ENCODE results near the gene PRMT1.

The PRMT1 gene

GRCh38 chr19:49641688-49642491, 35.2 kb upstream of the PRMT1 start, which contains the start of gene SCAF1:
TSS of gene SCAF1 (plus strand) at chr19:49642209. CDS start at chr19:49645027, 2,818 bp downstream.
- Histone ChIP-seq H3K4me1 (ENCODE audit: low read depth, poor library complexity, severe bottlenecking) (peaks cover 35% of the 10 kb centered on the region), H3K27me3 (ENCODE audit: insufficient read depth, low read depth) (peaks cover 14% of the 10 kb centered on the region; the same call in 1 of the 2 replicates), H2AFZ (ENCODE audit: low read depth) (peak within 1 kb of the TSS; percentile 69), H3K4me3 (IDR thresholded peaks at IDR 0.05; ENCODE audit: insufficient read depth, low read depth, low read length) (no peak within 1 kb of the TSS), H3K4me2 (peak within 1 kb of the TSS; percentile 89), H3K79me2 (ENCODE audit: insufficient read depth, low read depth) (peaks cover 32% of the 10 kb centered on the region), H3K36me3 (ENCODE audit: insufficient read depth) (no peaks in the 10 kb centered on the region), H4K20me1 (ENCODE audit: insufficient read depth) (no peaks in the 10 kb centered on the region), H3K27ac (peak within 1 kb of the TSS; percentile 70), H3K9ac (peak within 1 kb of the TSS; percentile 81)
- no peak for TF ChIP-seq CTCF (conservative IDR thresholded peaks at IDR 0.05; ENCODE audit: low read depth, low read length)

DNA sequence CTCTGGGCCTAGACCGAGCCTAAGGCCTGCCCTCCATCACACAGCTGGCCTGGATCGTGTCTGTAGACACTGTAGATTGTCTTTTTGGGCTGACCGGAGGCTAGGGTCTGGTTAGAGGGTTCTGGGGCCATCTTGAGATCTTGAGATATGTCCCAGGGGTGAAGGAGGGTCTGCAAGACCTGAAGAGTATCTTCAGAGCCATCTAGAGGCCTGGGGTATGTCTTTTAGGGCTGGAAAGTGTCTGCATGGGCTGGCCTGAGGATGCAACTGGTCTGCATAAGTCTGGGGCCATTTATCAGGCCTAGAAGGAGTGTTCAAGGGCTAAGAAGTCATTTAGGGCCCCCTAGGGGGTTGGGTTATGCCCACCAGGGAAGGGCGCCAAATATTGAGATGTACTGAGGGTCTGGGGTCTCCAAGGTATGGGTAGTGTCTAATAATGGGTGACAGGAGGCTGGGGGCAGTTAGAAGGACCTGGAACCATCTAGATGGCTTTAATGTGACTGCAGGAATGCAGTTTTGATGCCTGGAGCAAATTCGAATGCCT, 34.5 kb upstream of the PRMT1 start:
- Histone ChIP-seq H3K4me1 (ENCODE audit: low read depth, poor library complexity, severe bottlenecking) (peaks cover 35% of the 10 kb centered on the region), H3K9ac (peak overlapping the region; percentile 81), H2AFZ (ENCODE audit: low read depth) (peak overlapping the region; percentile 69), H3K4me2 (peak overlapping the region; percentile 89), H4K20me1 (ENCODE audit: insufficient read depth) (no peaks in the 10 kb centered on the region), H3K27me3 (ENCODE audit: insufficient read depth, low read depth) (peaks cover 14% of the 10 kb centered on the region; the same call in 1 of the 2 replicates), H3K79me2 (ENCODE audit: insufficient read depth, low read depth) (peaks cover 33% of the 10 kb centered on the region), H3K4me3 (IDR thresholded peaks at IDR 0.05; ENCODE audit: insufficient read depth, low read depth, low read length) (no peak overlapping the region), H3K27ac (peak overlapping the region; percentile 60), H3K36me3 (ENCODE audit: insufficient read depth) (no peaks in the 10 kb centered on the region; the same call in 1 of the 2 replicates)
- TF ChIP-seq CTCF (conservative IDR thresholded peaks at IDR 0.05; ENCODE audit: low read depth, low read length) = no peak

GRCh38 chr19:49643466-49643865, 33.6 kb upstream of the PRMT1 start:
- H3K79me2 ChIP-seq (ENCODE audit: insufficient read depth, low read depth) = peaks cover 33% of the 10 kb centered on the region
- H3K27ac ChIP-seq = no peak overlapping the region
- H3K9ac ChIP-seq = no peak overlapping the region

GRCh38 chr19:49645592-49645991, 31.5 kb upstream of the PRMT1 start:
- Histone ChIP-seq H3K36me3 (ENCODE audit: insufficient read depth) (no peaks in the 10 kb centered on the region; the same call in 1 of the 2 replicates), H2AFZ (ENCODE audit: low read depth) (no peak overlapping the region), H3K79me2 (ENCODE audit: insufficient read depth, low read depth) (peaks cover 33% of the 10 kb centered on the region), H3K4me1 (ENCODE audit: low read depth, poor library complexity, severe bottlenecking) (peaks cover 21% of the 10 kb centered on the region), H3K27me3 (ENCODE audit: insufficient read depth, low read depth) (no peaks in the 10 kb centered on the region), H3K4me2 (no peak overlapping the region), H3K9ac (no peak overlapping the region), H3K4me3 (IDR thresholded peaks at IDR 0.05; ENCODE audit: insufficient read depth, low read depth, low read length) (no peak overlapping the region), H4K20me1 (ENCODE audit: insufficient read depth) (no peaks in the 10 kb centered on the region), H3K27ac (no peak overlapping the region)
- TF ChIP-seq CTCF (conservative IDR thresholded peaks at IDR 0.05; ENCODE audit: low read depth, low read length) = no peak

More at GRCh38 chr19:49643466-49643865, 33.6 kb upstream of the PRMT1 start:
- Histone ChIP-seq H2AFZ (ENCODE audit: low read depth) (no peak overlapping the region), H3K4me1 (ENCODE audit: low read depth, poor library complexity, severe bottlenecking) (peaks cover 30% of the 10 kb centered on the region), H3K4me3 (IDR thresholded peaks at IDR 0.05; ENCODE audit: insufficient read depth, low read depth, low read length) (no peak overlapping the region), H3K4me2 (peak overlapping the region; percentile 89), H4K20me1 (ENCODE audit: insufficient read depth) (no peaks in the 10 kb centered on the region), H3K36me3 (ENCODE audit: insufficient read depth) (no peaks in the 10 kb centered on the region; the same call in 1 of the 2 replicates), H3K27me3 (ENCODE audit: insufficient read depth, low read depth) (peaks cover 11% of the 10 kb centered on the region; the same call in 1 of the 2 replicates)
- no peak for TF ChIP-seq CTCF (conservative IDR thresholded peaks at IDR 0.05; ENCODE audit: low read depth, low read length)

All from KMS-11 (cell line).